Measurements from ENCODE around the gene BRINP3.
"Not testable (repeated sequence)": the region's sequence is repeated elsewhere in the genome, so short reads cannot be mapped to it uniquely, and the experiment has no call there.

BRINP3 gene
- total RNA-seq, result 0 to 0.12 (median 0) reads per million in 4 donors

DNA sequence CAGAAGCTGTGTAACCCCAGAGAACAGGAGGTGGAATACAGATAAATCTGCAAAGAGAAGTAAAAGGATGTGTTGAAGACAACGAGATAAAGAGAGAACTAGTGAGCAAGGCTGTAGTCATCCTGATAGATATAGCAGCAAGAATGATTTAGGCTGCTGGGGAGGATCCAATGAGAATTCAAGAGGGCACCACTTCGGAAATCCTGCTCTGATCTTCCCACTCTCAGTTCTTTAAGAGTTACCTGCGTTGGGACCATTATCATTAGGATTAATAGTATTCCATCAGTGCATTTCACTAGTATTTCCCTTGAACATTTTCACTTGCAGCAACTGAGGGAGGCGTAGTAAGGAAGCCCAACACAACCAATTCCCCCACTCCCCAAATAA lies at the start of gene BRINP3:
TSS of gene BRINP3 (minus strand) at position 103 of the 387 bp plus-strand sequence.
- no peak for DNase-seq

DNA sequence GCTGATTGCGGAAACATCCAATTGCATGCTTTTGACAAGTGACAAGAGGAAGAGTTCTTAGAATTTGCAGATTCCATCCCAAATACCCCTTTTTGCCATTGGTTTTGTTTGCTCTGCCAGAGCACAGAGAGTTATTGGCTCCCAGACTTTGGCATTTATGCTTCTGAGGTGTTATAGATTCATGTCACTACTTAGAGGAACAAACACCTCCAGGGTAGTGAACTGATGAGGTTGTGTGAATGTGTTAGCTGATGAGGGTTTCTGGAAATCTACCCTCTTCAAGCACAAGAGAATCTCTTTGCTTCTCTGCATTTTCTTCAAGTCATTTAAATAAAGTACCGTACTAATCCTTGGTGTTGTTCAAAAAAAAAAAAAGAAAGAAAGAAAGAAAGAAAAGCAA lies 33.9 kb upstream of the BRINP3 start:
- no peak for DNase-seq

GRCh38 chr1:190507357-190507756 lies 29.7 kb upstream of the BRINP3 start:
- DNase-seq, result no peak

- not testable (repeated sequence) for DNase-seq
These were observed 26.9 kb upstream of the BRINP3 start for GRCh38 chr1:190504539-190504938.

DNA sequence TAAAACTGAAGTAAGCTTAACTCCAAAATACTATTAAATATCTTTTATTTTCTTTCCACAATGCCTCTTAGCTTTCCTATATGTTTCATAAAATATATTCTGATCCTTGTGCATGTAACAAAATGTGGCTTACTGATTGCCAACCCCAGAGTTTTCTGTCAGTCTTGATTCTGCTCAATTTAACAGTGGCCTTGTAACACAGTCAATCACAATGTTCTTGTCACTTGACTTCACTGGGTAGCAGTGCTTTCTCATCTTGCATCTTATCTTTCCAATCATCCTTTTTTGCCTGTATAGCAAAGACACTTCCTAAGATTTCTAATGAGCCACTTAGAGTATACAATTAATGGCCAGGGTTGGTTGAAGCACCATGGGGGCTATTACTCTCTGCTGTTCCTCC lies 19.9 kb upstream of the BRINP3 start:
- no peak for DNase-seq

DNA sequence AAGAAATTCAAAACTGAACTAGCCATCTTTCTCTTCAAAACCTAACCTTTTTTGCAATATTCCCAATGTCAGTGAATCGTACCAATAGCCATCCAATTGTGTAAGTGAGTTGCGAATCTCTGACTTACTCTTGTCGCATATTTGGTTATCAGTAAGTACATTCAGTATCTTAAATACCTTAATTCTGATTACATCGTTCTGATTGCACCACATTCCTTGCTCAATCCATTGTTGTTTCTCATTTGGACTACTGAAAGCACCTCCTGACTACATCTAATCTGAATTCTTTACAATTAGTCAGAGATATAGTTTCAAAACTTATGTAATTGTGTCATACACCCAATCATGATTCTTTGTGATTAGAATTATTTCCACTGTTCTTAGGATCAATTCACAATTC lies 16.8 kb upstream of the BRINP3 start:
- no peak for DNase-seq

DNA sequence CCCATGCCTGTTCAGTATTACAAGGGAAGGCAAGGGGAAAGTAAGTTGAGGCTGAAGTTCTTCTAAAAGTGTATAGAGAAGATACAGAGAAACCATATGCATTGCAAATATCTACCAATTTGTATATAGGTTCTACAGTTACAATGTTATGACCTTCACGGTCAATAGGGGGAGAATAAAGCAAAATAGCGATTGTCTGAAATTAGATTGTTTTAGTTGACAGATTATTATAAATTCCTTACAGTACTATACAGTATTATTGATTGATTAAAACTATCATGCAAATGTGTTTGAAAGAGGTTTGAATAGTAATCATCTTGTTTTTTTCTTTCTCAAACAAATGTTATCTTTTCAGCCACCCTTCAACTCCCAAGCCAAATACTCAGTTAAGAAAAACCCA lies 13.7 kb upstream of the BRINP3 start:
- no peak for DNase-seq

DNA sequence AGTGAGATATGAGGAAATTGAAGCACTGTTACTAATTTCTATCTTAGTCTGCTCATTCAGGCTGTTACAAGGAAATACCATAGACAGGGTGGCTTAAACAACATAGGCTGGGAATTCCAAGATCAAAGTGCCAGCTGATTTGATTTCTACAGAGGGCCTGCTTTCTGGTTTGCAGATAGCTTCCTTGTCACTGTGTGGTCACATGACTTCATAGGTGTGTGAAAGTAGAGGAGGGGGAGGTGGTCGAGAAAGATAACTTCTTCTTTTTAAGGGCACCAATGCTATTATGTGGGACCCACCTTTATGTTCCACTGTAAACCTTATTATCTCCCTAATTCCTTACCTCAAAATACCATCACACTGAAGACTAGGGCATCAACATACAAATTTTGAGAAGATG lies 6.4 kb upstream of the BRINP3 start:
- DNase-seq, result no peak

DNA sequence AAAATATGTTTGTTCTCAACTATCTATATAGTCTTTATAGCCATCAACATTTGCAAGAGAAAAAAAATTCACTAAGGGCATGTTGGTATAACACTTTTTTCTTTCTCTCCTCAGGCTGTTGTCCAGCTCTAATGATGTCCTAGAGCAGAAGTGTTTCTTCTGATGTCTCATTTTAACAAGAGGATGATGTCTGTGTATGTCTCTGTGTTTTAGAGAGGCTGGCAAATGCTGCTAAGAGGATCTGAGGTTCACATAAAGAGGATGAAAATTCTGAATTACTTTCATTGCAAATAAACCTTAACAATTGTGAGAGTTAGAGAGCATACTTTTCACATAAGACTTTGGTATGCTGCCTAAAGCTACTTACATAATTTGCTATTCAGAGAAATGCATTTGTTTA lies 2.6 kb upstream of the BRINP3 start:
- DNase-seq, result no peak

GRCh38 chr1:190479516-190479915 lies 1.9 kb upstream of the BRINP3 start:
- DNase-seq, result no peak

- DNase-seq, result no peak
These were observed 1.4 kb upstream of the BRINP3 start for GRCh38 chr1:190479050-190479397.

GRCh38 chr1:190478149-190479049 lies 735 bp upstream of the BRINP3 start:
- no peak for DNase-seq

GRCh38 chr1:190476806-190477205 lies 858 bp downstream of the BRINP3 start:
- no peak for DNase-seq

DNA sequence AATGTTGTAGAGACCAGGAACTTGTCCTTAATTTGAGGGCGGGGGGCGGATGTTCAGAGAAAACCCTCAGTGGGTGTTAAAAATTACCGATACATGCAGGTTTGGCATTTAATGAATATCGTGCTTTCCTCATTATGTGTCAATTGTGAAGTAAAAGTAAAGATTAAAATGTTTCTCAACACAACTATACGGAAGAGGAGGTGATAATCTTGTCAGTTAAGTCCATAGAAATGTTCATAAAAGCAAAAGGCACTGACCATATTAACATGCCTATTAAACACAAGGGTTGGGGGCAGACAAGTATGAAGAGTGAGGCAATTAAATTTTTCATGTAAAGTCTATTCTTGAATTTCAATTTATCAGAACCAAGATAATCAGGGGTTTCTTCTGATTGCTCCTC lies 1.3 kb downstream of the BRINP3 start:
- DNase-seq, result no peak

GRCh38 chr1:190475421-190476141 lies 2.1 kb downstream of the BRINP3 start:
- DNase-seq, result no peak

- no peak for DNase-seq
These were observed 2.9 kb downstream of the BRINP3 start for GRCh38 chr1:190474650-190475211.

- no peak for DNase-seq
These were observed 3.7 kb downstream of the BRINP3 start for GRCh38 chr1:190474010-190474409.

DNA sequence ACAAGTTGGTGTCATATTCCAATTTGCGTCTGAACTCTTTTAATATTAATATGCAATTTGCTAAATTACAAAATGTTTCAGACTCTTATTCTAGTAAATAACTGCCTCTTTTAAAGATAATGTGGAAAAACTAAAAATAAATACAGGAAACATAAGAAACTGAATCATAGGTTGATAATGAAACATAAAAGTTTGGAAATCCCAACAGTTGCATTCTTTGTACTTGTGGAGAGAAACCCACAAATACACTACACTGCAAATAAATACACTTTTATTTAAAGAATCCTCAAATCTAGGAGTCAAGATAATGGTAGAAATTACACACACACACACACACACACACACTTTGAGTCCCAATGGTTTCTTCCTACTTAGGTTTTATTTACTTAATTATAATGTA lies 5.2 kb downstream of the BRINP3 start:
- no peak for DNase-seq

GRCh38 chr1:190472042-190472441 lies 5.6 kb downstream of the BRINP3 start:
- no peak for DNase-seq

DNA sequence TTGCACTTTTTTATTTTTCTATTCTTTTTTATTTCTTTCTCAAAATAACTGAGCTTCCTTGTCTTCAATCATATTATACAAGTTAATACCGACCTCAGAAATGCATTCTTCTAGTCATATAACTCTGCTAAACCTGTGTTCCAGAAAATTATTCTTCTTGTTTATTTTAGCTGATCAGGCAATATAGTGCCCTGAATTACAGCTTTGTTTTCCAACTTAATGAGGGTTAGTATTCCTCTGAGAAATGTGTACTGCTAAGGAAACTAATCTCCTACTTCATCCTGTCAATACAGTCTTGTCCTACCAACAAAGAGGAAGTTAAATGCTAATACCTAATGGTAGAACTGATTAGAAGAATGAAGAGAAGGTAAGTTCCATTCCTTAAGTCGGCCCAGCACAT lies 13.0 kb downstream of the BRINP3 start:
- DNase-seq, result no peak

GRCh38 chr1:190456129-190456528 lies 21.5 kb downstream of the BRINP3 start:
- DNase-seq, result no peak

DNA sequence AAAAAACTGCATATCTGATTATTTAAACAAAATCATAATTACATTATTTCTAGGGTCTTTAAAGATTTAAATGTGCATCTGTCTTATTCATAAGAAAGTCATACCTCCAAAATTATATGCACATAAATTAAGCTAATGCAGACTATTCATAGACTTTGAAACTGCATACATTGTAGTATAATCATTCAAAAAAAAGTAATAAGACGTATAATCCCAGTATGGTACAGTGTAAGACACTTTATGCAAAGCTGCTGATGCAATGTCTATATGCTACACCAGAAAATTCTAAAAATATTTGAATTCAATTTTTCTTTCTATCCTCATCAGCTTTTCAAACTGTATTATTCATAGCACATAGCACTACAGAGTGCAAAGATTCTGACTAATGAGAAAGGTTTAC lies 22.0 kb downstream of the BRINP3 start:
- DNase-seq, result no peak

DNA sequence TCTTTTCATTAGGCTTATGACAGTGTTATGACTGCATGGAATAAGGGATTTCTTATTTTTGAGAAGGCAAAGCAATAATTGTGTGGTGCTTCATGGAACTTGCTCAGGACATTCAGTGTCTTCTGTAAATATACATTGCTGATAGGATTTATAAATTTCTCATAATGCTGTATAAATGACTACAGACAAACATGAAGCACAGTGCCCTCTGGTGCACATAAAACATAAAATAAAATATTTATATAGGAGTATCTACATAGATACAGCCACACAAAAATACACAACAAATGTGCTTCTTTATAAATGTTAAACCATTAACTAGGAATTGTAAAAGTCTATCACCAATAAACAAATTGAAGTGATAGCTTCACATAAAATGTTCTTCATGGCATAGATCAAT lies 24.1 kb downstream of the BRINP3 start:
- DNase-seq, result no peak

- DNase-seq, result no peak
These were observed 25.3 kb downstream of the BRINP3 start for GRCh38 chr1:190452272-190452848.
